NCI-H82 treated with DMSO at 0.1 percent for 48 hours (cell line): ENCODE results near the gene EHBP1L1.

Source experiments
- DNase-seq: peaks from one replicate; lab custom pipeline; 2025; ENCODE audit not compliant: unreplicated experiment; lab: John Stamatoyannopoulos, UW

EHBP1L1 gene

DNA sequence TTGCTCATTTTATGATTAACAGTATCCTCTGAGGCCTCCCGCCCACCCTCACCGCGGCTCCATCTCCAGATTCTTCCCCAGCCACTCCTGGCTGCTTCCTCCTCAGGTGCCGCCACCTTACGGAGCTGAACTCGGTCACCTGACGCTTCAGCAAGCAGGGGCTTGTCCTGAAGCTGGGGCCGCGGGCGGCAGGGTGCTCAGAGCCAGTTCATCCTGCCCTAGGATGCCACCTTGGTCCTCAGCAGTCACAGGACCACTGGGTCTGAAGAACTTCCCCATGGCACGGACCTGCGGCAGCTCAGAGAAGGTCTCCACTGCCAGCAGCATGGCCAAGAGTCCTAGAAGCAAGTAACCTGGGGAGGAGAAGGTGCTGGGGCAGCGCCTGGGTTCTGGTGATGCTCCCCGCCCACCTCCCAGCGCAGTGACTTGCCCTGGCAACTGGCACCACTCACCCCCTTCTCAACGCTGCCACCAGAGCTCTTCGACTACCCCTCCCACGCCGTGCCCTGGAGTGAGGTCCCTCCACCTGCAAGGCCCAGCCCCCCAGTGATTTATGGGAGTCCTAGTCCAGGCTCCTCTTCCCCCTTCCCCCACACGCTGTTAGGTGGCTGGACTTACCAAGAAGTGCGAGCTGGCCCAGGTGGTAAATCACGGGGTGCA lies 17.1 kb downstream of the EHBP1L1 start:
- no peak for DNase-seq

DNA sequence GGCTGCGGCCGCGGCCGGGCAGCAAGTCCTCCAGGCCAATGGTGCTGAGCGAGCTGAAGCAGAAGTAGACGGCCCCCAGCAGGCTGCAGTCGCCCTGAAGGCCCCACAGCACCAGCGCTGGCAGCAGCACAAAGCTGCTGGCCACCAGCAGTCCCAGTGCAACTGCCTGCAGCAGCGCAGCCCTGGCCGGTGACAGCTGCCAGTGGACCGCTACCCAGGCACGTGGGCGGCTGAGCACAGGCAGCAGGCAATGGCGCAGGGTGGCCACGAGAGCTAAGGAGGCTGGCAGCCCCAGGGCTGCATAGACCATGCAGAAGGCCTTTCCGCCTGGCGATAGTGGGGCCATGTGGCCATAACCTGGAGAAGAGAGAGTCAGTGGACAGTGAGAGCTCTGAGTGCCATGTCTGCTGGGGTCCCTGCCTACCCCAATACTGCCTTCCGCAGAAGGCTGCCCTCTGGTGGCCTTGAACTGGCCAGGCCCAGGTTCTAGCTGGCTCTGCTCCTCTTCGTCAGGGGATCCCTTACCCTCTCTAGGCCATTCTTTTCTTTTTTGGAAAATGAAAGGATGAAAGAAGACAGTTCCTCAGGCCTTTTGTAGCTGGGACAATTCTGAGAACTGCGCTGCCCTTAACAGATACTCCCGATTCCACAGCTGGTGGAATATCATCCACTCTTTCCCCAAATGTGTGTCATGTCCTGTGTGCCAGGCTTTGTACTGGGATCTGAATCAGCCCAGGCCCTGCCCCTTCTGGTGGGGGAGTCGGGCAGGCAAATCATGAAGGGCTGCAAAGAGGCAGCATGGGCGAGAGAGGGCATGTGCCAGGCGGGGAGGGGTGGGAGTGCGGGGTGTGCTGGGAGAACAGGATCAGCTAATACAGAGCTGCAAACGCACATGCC lies 17.9 kb downstream of the EHBP1L1 start:
- DNase-seq, result no peak

GRCh38 chr11:65595131-65595530 lies 19.3 kb downstream of the EHBP1L1 start:
- no peak for DNase-seq

DNA sequence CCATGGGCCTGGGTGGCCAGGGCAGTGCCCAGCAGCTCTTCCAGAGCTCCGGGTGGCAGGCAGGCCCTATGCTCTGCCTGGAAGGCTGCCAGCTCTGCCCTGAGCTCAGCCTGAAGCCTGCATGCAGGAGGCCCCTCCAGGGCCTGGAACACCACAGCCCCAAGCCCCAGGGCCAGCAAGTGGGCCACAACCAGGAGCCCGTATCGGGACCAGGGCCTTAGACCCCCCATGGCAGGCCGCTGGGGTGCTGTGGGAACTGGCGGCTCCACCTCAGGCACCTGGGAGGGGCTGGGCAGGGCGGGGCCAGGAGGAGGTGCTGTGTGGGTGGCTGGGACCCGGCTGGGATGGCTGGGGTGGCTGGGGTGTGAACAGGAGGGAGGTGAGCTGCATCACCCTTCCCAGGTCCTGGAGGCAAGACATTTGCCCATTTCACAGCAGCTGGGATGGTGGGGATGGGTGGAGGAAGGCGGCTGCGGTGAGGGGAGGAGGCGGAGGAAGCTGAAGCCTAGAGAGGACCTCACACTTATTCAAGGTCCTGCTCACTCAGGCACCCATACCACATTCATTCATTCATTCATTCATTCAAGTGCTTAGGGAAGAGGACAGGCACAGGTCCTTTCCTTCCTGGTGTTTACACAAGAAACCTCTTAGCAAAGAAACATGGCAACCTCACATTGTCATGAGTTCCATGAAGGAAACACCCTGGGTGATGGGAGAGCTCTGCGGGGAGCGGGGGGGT lies 19.9 kb downstream of the EHBP1L1 start, which contains the start of gene KCNK7:
Gene KCNK7 (minus strand): TSS at position 258 of the 739 bp plus-strand sequence. CDS start 28 bp downstream, at position 230.
- DNase-seq, result no peak

DNA sequence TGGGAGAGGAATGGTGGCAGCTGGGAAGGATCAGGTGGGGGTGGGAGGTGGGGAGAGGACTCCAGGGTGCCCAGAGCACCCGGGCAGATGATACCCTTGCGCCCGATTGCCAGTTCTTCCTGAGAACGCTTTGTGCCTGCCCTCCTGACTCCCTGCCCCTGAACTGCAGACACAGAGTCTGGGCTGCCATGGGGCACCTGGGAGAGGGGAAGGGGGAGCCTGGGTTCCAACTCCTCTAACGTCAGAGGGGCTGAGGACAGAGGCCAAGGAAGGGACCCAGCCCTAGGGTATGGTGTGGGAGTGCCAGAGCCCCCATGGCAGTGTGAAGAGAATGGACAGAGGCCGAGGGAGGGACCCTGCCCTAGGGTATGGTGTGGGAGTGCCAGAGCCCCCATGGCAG lies 20.7 kb downstream of the EHBP1L1 start:
- DNase-seq, result no peak

DNA sequence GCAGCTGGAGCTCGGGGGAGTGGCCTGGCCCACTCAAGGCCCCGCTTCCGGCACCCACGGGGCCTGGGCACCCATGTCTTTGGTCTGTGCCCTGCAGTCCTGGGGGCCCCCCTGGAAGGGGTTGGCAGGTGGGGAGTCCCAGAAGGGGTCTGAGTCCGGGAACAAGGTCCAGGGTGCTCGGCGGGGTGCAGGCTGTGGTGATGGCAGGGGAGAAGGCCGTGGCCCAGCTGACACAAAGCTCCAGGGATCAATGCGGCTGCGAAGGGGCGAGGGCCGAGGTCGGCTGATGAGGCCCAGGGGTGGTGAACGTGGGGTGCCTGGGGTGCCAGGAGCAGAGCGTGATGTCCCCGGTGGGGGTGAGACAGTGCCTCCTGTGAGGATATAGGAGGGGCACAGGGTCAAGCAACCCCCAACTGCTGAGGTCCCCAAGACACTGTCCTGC lies 22.4 kb downstream of the EHBP1L1 start:
- no peak for DNase-seq

DNA sequence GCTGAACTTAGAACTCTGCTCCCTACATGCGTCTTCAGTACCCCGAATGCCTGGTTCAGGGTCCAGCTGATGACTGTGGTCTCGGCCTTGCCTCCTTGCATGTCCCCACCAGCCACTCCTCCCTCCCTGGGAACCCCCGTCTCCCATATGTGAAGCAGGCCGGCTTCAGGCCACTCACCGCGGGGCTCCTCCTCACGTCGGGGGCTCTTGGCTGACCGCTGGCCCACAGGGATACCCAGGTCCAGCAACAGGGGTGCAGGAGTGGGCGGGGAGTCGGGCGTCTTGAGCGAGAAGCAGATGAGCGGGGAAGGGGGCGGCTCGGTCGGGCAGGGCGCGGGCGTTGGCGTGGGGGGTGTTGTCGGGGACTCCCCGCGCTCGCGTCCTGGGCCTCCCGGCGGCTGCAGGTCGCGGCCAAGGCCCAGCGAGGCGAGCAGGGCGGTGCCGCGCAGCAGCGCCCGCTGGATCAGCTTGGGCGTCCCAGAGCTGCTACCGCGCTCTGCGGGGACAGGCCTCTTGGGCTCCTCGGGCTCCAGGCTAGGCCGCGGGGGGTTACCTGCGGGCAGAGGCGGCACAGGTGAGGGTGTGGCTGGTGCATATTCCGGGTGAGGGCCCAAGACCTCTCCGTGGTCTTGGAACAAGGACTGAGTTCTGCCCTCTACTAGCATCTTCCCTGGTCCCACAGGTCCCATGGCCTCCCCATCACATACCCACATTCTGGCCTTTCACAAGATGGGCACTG lies 23.5 kb downstream of the EHBP1L1 start:
- no peak for DNase-seq

GRCh38 chr11:65599955-65600246 lies 24.0 kb downstream of the EHBP1L1 start:
- no peak for DNase-seq

DNA sequence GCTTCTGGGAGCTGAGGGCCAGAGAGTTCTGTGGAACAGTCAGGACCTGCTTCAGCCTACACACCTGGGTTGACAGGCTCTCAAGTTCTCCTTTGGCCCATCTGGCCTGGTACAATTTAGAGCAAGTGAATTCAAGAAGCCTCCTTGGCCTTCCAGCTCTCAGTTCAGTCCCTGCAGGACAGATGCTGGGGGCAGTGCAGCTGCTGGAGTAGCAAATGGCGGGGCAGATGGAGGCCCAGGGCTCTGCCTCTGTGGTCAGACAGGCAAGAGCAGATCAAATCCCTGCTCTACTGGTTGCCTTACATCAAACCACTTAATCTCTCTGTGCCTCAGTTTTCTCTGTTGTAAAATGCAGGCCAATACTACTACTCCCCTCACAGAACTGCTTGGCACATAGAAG lies 28.4 kb downstream of the EHBP1L1 start:
- DNase-seq, result no peak

- no peak for DNase-seq
Measured at GRCh38 chr11:65606876-65607613, 31.2 kb downstream of the EHBP1L1 start.

DNA sequence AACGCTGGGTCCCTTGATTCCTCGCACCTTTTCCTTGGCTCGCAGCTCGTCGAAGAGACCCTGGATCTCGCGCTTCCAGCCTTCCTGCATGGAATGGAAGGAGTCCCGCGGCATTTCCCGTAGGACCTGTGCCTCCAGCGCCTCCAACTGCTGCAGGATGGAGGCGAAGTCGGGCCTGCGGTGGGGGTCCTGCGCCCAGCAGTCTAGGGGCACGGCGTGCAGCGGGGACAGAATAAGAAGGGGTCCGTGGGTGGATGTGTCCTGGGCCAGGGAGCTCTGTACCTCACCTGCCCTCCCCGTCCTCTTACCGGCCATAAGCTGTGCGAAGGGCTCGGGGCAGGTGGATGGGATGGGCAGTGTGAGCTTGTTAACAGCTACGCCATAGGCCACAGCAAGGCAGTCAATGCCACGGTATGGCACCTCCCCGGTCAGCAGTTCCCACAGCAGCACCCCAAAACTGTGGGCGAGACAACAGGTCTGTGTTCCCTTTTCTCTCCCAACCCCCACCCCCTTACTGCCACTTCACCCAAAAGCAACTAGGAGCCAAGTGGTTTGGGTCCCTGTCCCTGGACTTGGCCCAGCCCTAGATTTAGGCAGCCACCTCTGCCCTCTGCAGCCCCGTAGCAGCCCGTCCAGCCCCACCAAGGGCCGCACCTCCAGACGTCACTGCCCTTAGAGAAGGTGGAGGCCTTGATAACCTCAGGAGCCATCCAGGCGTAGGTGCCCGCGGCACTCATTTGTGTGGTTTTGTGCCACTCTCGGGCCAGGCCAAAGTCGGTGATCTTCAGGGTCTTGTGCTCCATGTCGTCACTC lies 32.0 kb downstream of the EHBP1L1 start:
- no peak for DNase-seq

GRCh38 chr11:65609229-65609628 lies 33.4 kb downstream of the EHBP1L1 start:
- DNase-seq, result no peak

GRCh38 chr11:65609665-65610064 lies 33.8 kb downstream of the EHBP1L1 start:
- no peak for DNase-seq

GRCh38 chr11:65610404-65610803 lies 34.6 kb downstream of the EHBP1L1 start:
- no peak for DNase-seq

DNA sequence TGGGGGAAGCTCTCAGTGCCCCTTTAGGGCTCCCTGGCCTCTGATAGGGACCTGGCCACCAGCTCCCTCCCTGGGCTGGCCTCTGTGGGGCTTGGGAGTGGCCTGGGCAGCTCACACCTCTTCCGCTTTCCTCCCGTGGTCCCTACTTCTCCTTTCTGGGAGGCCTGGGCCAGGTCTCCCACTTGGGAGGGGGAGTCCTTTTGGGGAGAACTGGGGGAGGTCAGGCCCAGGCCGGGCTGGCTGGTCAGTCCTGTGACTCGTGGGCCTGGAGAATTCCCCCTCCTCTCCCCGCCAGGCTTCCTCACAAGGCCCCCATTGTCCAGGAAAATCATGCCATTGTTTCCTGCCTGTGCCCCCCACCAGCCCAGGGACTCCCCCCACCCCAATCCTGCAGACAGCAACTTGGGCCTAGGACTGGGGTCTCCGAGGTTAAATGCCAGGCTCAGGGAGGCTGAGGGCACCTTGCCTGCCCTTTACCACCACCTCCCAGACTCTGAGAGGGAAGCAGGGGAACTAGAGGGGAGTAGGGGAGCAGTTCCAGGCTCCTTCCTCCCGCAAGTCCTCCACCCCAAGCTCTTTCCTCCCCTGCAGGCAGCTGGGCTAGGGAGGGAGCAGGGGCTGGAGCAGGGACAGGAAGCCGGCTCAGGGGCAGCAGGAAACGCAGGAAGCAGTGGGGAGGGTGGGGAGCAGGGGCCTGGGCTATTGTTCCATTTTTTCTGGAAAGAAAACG lies 35.3 kb downstream of the EHBP1L1 start:
- no peak for DNase-seq

DNA sequence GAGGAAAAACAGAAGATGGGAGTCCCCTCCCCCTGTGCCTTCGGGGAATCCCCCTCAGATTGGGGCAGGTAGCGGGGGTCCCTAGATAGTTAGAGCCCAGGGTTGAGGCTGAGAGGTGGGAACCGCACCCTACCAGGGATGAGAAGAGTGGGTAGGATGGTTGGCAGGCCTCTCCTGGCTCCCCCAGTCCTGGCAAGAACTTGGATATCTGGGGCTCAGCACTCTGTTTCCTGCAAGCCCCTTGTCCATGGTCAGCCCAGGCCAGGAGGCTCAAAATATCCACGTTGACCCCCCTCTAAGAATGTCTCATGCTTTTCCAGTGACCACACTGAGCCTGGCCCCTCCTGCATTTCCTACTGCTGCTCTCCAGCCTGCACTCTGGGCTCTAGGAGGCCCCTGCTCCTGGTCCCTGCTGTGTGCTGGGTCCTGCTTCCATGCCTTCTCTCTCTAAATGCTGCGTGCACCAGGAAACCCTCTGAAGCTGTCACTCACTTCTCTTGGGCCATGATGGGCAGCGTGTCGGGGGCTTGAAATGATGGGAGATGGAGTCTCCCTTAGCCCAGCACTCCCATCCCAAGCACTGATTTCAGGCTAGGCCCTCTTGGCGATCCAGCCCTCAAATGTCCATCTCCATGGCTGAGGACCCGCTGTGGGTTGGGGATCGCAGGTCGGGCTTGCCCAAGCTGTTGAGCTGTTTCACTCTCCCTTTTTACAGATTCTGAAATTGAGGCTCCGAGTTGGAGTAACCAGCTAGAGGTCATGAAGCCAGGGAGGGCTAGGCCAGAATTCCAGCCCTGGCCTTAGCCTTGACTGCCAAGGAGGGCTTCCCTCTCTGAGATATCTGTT lies 36.1 kb downstream of the EHBP1L1 start:
- DNase-seq, result no peak

- DNase-seq, result no peak
Measured at GRCh38 chr11:65612691-65613090, 36.8 kb downstream of the EHBP1L1 start.
